Eye (tissue), 1 donor: ENCODE results near the gene RAPGEF1.
"Not testable (repeated sequence)": the region's sequence is repeated elsewhere in the genome, so short reads cannot be mapped to it uniquely, and the experiment has no call there.

Experiments
- DNase-seq: peaks from one replicate; pipeline ENCODE4 v3.0.0-alpha.2; 2015

Gene RAPGEF1

GRCh38 chr9:131728546-131728910 lies 11.3 kb downstream of the RAPGEF1 start:
- DNase-seq: no peak

- peak; percentile 41 for DNase-seq
Observed at GRCh38 chr9:131727795-131728545, 11.9 kb downstream of the RAPGEF1 start.

GRCh38 chr9:131727184-131727759 lies 12.6 kb downstream of the RAPGEF1 start:
- DNase-seq: peak; percentile 15

GRCh38 chr9:131724683-131725082 lies 15.2 kb downstream of the RAPGEF1 start:
- DNase-seq: no peak

- no peak for DNase-seq
Observed at GRCh38 chr9:131723632-131724031, 16.2 kb downstream of the RAPGEF1 start.

- DNase-seq: peak; percentile 65
Observed at GRCh38 chr9:131722255-131722654, 17.6 kb downstream of the RAPGEF1 start.

- DNase-seq: peak; percentile 25
Observed at GRCh38 chr9:131721076-131721475, 18.8 kb downstream of the RAPGEF1 start.

GRCh38 chr9:131720330-131720729 lies 19.5 kb downstream of the RAPGEF1 start:
- DNase-seq: no peak

- DNase-seq: peak; percentile 51
Observed at GRCh38 chr9:131719262-131719908, 20.5 kb downstream of the RAPGEF1 start.

- no peak for DNase-seq
Observed at GRCh38 chr9:131717719-131718460, 22.0 kb downstream of the RAPGEF1 start.

GRCh38 chr9:131715906-131716305 lies 24.0 kb downstream of the RAPGEF1 start:
- no peak for DNase-seq

- no peak for DNase-seq
Observed at GRCh38 chr9:131714821-131715220, 25.1 kb downstream of the RAPGEF1 start.

- DNase-seq: no peak
Observed at GRCh38 chr9:131714161-131714646, 25.7 kb downstream of the RAPGEF1 start.

GRCh38 chr9:131713016-131713415 lies 26.9 kb downstream of the RAPGEF1 start:
- no peak for DNase-seq

- no peak for DNase-seq
Observed at GRCh38 chr9:131712151-131712716, 27.6 kb downstream of the RAPGEF1 start.

- DNase-seq: no peak
Observed at GRCh38 chr9:131709771-131710431, 30.0 kb downstream of the RAPGEF1 start.

- DNase-seq: not testable (repeated sequence)
Observed at GRCh38 chr9:131709010-131709770, 30.7 kb downstream of the RAPGEF1 start.

GRCh38 chr9:131708226-131709002 lies 31.5 kb downstream of the RAPGEF1 start:
- DNase-seq: no peak

- no peak for DNase-seq
Observed at GRCh38 chr9:131707733-131708157, 32.1 kb downstream of the RAPGEF1 start.

- no peak for DNase-seq
Observed at GRCh38 chr9:131707050-131707449, 32.8 kb downstream of the RAPGEF1 start.

GRCh38 chr9:131706608-131706970 lies 33.3 kb downstream of the RAPGEF1 start:
- no peak for DNase-seq
